Thymus (tissue), 11 donors: ENCODE results near the gene POLG. TPM values are rescaled to one million over a fixed set of nuclear protein-coding genes. Genes with fewer than 3 reads are reported as not detected.

Source experiments
- DNase-seq, 9 donors: peaks; one replicate each; pipeline ENCODE4 v3.0.0-alpha.2; 2013; ENCODE audit warnings: low spot score in 9 of 9, low read depth in 6 of 9, missing footprints in 1 of 9
- H3K27ac ChIP-seq, 2 donors: one replicate each; pipeline ENCODE4 v1.5.1; 2013; ENCODE audit warnings: control low read depth in 1 of 2, low read depth in 1 of 2, low read length in 1 of 2, mild to moderate bottlenecking in 1 of 2, moderate library complexity in 1 of 2
- H3K27me3 ChIP-seq, 2 donors: one replicate each; pipeline ENCODE4 v1.5.1; 2013; ENCODE audit warnings: low read length in 1 of 2; ENCODE audit not compliant: control insufficient read depth in 2 of 2, insufficient read depth in 1 of 2
- H3K36me3 ChIP-seq, 2 donors: one replicate each; pipeline ENCODE4 v1.5.1; 2013; ENCODE audit warnings: low read length in 1 of 2, mild to moderate bottlenecking in 1 of 2, moderate library complexity in 1 of 2; ENCODE audit not compliant: control insufficient read depth in 2 of 2, insufficient read depth in 2 of 2
- H3K4me1 ChIP-seq, 2 donors: one replicate each; pipeline ENCODE4 v1.5.1; 2013; ENCODE audit warnings: low read length in 2 of 2; ENCODE audit not compliant: control insufficient read depth in 2 of 2, insufficient read depth in 2 of 2
- H3K4me3 ChIP-seq, 2 donors: one replicate each; pipeline ENCODE4 v1.5.1; 2013; ENCODE audit warnings: low read length in 2 of 2, control low read depth in 1 of 2, mild to moderate bottlenecking in 1 of 2
- H3K9me3 ChIP-seq, 2 donors: one replicate each; pipeline ENCODE4 v1.5.1; 2013; ENCODE audit warnings: low read length in 1 of 2, mild to moderate bottlenecking in 1 of 2; ENCODE audit not compliant: control insufficient read depth in 2 of 2, insufficient read depth in 1 of 2
- WGBS: extraction: QIAGEN DNeasy Blood & Tissue Kit; methylation state at CpG from one replicate; pipeline ENCODE4 v1.1.7; 2013; 5-methylcytosine and 5-hydroxymethylcytosine counted together
- polyA plus RNA-seq: library from polyadenylated mRNA; stranded (reverse); fragments of 200-250 nt; gene quantifications from one replicate; pipeline ENCODE4 v1.2.3, GENCODE V29; 2013
- total RNA-seq: library from RNA; stranded (reverse); fragments of 120-200 nt; gene quantifications from one replicate; pipeline ENCODE4 v1.2.4, GENCODE V29; 2013
- donor health status: healthy.

Gene POLG
- total and polyA plus RNA-seq, 2 donors: 59.1 to 80.5 TPM

DNA sequence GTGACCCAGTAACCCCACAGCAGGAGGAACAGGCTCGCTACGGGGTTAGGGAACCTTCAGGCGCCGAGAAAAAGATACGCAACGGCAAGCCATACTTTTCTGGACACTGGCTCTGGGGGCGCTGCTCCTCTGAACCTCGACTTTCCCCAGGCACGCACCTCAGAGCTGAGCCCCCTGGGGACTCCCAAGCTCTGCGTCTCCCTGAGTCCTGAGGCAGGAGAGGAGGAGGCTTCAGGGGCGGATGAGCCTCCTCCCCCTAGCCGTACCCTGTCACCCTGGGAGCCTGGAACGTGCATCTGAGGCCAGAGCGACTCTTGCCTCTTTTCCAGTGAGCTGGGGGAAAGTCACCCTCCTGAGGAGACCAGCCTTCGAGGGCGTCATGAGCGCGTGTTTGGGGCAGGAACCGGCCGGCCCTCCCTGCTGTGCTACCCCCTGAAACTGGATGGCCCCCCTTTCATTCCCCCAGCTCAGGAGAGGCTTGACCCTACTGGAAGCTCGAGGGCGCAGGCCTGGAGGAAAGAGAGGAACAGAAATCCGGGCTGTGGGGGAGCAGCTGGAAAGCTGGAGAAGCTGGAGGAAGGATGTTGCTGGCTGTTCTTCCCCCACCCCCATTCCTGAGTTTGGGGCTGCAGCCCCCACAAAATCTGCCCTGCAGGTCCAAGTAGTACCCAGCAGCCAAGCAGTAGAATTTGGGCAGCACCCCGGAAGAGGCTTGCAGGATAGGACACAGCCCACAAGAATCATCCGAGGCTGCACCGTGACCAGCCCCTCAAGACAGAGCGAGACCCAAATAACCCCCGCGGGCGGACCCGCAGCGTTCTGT, 25.1 kb upstream of the POLG start:
- Histone ChIP-seq H3K36me3 (no peaks in the 10 kb centered on the region), H3K27me3 (peaks cover 70 to 100% of the 10 kb centered on the region in 2 donors), H3K27ac (no peak overlapping the region), H3K4me3 (peak overlapping the region in 1 of 2 donors; percentile 46), H3K4me1 (peaks cover 3 to 6% of the 10 kb centered on the region in 2 donors), H3K9me3 (peaks cover 0 to 3% of the 10 kb centered on the region in 2 donors)
- no peak for DNase-seq
- WGBS: 16% methylated on average over 32 of the region's 32 CpGs

DNA sequence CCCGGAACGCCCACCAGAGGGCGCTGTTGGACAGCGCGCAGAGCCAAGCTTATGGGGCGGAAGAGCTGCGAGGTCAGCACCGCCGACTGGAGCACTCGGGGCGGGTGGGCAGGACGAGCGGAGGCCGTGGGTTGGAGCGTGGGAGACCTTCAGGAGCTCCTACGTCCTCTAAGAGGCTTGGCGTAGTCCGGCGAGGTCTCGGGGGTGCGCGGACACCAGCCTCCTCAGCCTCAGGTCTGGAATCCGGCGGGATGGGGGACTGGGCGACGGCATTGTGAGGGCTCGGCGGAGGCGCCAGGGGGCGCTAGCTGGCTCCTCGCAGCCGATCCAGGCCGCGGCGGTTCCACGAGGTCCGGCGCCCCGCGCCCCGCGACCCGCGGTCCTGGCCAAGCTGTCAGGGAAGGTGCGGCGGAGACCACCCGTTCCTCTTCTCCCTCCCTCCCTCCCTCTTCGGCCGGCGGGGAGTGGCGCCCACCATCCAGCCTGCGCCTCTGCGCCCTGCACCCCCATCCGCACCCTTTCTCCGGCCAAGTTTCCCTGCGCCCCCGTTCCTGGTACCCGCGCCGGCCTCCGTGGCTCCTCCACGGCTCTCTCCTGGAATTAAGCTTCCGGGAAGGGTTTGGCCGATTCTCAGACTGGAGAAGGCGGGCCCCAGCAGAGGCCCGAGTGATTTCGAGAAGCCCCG, 24.3 kb upstream of the POLG start:
- peaks cover 63 to 100% of the 10 kb centered on the region in 2 donors for H3K27me3 ChIP-seq
- DNase-seq: peak; percentile 65 to 92 (median 80)
- H3K27ac ChIP-seq: no peak overlapping the region
- 4% methylated on average over 68 of the region's 68 CpGs for WGBS
- no peaks in the 10 kb centered on the region for H3K36me3 ChIP-seq
- H3K4me1 ChIP-seq: peaks cover 3 to 6% of the 10 kb centered on the region in 2 donors
- H3K9me3 ChIP-seq: peaks cover 0 to 3% of the 10 kb centered on the region in 2 donors
- peak overlapping the region; percentile 25 to 46 for H3K4me3 ChIP-seq

DNA sequence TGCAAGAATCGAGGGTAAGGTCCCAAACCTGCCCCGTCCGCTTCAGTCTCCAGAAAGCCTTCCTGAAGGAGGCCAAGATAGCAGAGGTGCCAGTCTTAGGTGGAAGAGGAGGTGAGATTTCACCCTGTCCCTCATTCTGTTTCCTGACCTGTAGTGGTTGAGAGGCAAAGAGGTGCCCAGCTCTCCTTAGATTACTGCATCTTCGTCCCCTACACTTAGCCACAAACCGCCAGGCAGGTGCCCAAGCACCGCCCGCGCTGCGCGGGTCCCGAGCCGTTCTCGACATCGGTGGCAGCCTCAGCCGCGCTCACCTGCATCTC, 23.8 kb upstream of the POLG start:
- H3K9me3 ChIP-seq: peaks cover 0 to 3% of the 10 kb centered on the region in 2 donors
- 11% methylated on average over 16 of the region's 16 CpGs for WGBS
- H3K27me3 ChIP-seq: peaks cover 58 to 100% of the 10 kb centered on the region in 2 donors
- peak overlapping the region in 1 of 2 donors; percentile 46 for H3K4me3 ChIP-seq
- peaks cover 3 to 6% of the 10 kb centered on the region in 2 donors for H3K4me1 ChIP-seq
- no peak overlapping the region for H3K27ac ChIP-seq
- no peaks in the 10 kb centered on the region for H3K36me3 ChIP-seq
- DNase-seq: no peak

- 44% methylated on average over 13 of the region's 13 CpGs for WGBS
- Histone ChIP-seq H3K4me1 (peaks cover 3 to 6% of the 10 kb centered on the region in 2 donors), H3K27me3 (peaks cover 42 to 92% of the 10 kb centered on the region in 2 donors), H3K36me3 (no peaks in the 10 kb centered on the region), H3K4me3 (no peak overlapping the region), H3K27ac (no peak overlapping the region), H3K9me3 (peaks cover 0 to 3% of the 10 kb centered on the region in 2 donors)
- no peak for DNase-seq
These were observed 22.1 kb upstream of the POLG start for GRCh38 chr15:89356634-89357298.

DNA sequence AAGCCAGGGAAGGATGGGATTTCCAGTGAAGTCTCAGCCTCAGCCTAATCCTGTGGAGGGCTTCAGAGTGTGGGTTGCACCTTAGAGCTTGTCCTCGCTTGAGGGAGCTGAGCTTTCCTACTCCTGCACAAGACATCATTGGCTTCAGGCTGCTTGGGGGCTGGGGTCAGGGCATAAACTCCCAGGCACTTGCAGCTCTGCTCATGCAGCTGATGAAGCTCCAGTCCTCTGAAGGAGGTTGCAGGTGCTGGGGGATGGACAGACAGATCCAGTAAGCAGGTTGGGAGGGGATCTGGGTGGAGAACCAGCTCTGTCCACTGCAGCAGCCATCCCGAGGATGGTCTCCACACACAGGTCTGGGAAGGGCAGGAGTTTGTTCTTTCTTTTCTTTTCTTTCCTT, 19.4 kb upstream of the POLG start:
- 89% methylated on average over 2 of the region's 2 CpGs for WGBS
- peaks cover 0 to 2% of the 10 kb centered on the region in 2 donors for H3K4me1 ChIP-seq
- no peaks in the 10 kb centered on the region for H3K36me3 ChIP-seq
- peaks cover 14 to 71% of the 10 kb centered on the region in 2 donors for H3K27me3 ChIP-seq
- H3K4me3 ChIP-seq: no peak overlapping the region
- no peak for DNase-seq
- no peaks in the 10 kb centered on the region for H3K9me3 ChIP-seq
- no peak overlapping the region for H3K27ac ChIP-seq

DNA sequence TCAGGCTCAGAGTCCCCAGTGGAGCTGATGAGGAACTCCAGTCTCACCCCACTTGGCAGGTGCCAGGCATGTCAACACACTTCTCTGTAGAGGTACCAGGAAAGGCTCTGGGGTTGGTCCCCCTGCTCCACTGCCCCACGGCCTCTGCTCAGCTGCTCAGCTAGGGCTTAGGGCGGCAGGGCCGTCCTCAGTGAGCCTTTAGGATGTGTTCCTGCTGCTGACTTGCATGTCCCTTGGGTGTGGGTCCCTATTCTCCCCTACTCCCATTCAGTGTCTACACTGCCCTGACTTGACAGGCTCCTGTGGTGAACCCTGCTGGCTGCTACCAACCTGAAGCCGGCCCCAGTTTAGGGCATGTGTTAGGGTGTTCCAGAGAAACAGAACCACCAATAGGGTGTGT, 17.9 kb upstream of the POLG start:
- Histone ChIP-seq H3K36me3 (no peaks in the 10 kb centered on the region), H3K27ac (no peak overlapping the region), H3K4me1 (no peaks in the 10 kb centered on the region), H3K9me3 (no peaks in the 10 kb centered on the region), H3K27me3 (peaks cover 2 to 64% of the 10 kb centered on the region in 2 donors), H3K4me3 (no peak overlapping the region)
- 79% methylated on average over 4 of the region's 4 CpGs for WGBS
- DNase-seq: no peak

DNA sequence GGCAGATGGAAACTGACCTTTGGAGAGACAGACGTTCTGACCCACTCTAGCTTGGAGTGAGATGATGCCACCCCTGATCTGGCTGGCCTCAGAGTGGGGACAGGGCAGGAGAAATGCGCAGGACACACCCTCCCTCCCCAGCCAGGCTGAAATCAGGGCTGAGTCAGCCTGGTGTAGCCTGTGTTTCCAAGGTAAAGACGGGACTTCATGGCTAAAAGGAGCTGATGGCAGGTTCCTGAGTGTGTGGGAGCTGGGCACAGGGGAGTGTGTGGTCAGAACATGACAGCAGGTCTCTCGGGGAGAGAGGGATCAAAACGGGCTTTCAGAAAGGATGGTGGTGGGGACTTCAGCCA, 14.6 kb upstream of the POLG start:
- Histone ChIP-seq H3K4me1 (no peaks in the 10 kb centered on the region), H3K4me3 (no peak overlapping the region), H3K27me3 (peaks cover 0 to 50% of the 10 kb centered on the region in 2 donors), H3K9me3 (no peaks in the 10 kb centered on the region), H3K36me3 (no peaks in the 10 kb centered on the region), H3K27ac (no peak overlapping the region)
- no peak for DNase-seq
- 90% methylated on average over 5 of the region's 5 CpGs for WGBS

- Histone ChIP-seq H3K36me3 (no peaks in the 10 kb centered on the region), H3K27ac (no peak overlapping the region), H3K4me3 (no peak overlapping the region), H3K9me3 (no peaks in the 10 kb centered on the region), H3K27me3 (peaks cover 0 to 39% of the 10 kb centered on the region in 2 donors), H3K4me1 (no peaks in the 10 kb centered on the region)
- no peak for DNase-seq
- WGBS: 53% methylated on average over 10 of the region's 10 CpGs
These were observed 12.1 kb upstream of the POLG start for GRCh38 chr15:89346516-89347231.
